ENCODE measurements around the gene UGT1A3. TPM values are rescaled to one million over a fixed set of nuclear protein-coding genes. Genes with fewer than 3 reads are reported as not detected.

Gene UGT1A3
- total RNA-seq, 1 experiment from 2014 or later: 5.9 TPM

DNA sequence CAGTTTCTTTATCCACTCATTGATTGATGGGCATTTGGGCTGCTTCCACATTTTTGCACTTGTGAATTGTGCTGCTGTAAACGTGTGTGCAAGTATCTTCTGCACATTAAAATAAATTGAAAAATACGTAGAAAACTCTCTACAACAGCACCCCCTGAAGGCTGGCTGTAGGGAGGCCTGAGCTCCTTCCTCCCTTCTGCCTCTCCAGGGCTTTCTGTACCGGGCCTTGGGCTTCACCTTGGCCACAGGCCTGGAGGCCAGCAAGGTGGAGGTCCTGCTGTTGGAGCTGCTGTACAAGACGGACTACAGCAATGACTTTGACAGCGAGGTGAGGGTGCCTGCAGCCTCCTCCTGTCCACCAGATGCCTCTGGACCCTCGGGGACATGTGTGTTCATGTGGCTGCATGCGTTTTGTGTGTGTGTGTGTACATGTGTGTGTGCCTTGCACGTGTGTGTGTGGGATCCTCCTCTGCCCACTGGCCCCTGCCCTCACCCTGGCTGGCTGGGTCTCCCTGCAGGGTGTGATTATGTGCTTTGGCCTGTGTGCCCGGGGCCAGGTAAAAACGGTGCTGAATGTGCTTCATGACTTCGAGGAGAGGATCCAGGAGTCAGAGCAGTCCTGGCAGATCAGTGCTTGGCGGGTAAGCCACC, 78.5 kb downstream of the UGT1A3 start:
- intact Hi-C loops (cut with micrococcal nuclease; ENCODE audit: unreplicated experiment): no loop called here
- no peak overlapping the region for H3K4me3 Mint-ChIP-seq (ENCODE audit: low read depth, unreplicated experiment)
- peak; percentile 13 for DNase-seq
- no peaks in the 10 kb centered on the region for H3K9me3 Mint-ChIP-seq (ENCODE audit: low read depth, unreplicated experiment)
- BruUV-seq (replicated peaks): no TSS peak
- H3K36me3 Mint-ChIP-seq (ENCODE audit: insufficient read depth, unreplicated experiment): no peaks in the 10 kb centered on the region
- H3K27me3 Mint-ChIP-seq (ENCODE audit: unreplicated experiment): peaks cover 24% of the 10 kb centered on the region
- H3K4me1 Mint-ChIP-seq (ENCODE audit: low read depth, unreplicated experiment): no peaks in the 10 kb centered on the region
- CTCF ChIA-PET: no interaction called here
- no peak overlapping the region for H3K27ac Mint-ChIP-seq (ENCODE audit: unreplicated experiment)
- TF ChIP-seq, protein P1, sequence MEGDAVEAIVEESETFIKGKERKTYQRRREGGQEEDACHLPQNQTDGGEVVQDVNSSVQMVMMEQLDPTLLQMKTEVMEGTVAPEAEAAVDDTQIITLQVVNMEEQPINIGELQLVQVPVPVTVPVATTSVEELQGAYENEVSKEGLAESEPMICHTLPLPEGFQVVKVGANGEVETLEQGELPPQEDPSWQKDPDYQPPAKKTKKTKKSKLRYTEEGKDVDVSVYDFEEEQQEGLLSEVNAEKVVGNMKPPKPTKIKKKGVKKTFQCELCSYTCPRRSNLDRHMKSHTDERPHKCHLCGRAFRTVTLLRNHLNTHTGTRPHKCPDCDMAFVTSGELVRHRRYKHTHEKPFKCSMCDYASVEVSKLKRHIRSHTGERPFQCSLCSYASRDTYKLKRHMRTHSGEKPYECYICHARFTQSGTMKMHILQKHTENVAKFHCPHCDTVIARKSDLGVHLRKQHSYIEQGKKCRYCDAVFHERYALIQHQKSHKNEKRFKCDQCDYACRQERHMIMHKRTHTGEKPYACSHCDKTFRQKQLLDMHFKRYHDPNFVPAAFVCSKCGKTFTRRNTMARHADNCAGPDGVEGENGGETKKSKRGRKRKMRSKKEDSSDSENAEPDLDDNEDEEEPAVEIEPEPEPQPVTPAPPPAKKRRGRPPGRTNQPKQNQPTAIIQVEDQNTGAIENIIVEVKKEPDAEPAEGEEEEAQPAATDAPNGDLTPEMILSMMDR (IDR thresholded peaks at IDR 0.05; ENCODE audit: unreplicated experiment): no peak

DNA sequence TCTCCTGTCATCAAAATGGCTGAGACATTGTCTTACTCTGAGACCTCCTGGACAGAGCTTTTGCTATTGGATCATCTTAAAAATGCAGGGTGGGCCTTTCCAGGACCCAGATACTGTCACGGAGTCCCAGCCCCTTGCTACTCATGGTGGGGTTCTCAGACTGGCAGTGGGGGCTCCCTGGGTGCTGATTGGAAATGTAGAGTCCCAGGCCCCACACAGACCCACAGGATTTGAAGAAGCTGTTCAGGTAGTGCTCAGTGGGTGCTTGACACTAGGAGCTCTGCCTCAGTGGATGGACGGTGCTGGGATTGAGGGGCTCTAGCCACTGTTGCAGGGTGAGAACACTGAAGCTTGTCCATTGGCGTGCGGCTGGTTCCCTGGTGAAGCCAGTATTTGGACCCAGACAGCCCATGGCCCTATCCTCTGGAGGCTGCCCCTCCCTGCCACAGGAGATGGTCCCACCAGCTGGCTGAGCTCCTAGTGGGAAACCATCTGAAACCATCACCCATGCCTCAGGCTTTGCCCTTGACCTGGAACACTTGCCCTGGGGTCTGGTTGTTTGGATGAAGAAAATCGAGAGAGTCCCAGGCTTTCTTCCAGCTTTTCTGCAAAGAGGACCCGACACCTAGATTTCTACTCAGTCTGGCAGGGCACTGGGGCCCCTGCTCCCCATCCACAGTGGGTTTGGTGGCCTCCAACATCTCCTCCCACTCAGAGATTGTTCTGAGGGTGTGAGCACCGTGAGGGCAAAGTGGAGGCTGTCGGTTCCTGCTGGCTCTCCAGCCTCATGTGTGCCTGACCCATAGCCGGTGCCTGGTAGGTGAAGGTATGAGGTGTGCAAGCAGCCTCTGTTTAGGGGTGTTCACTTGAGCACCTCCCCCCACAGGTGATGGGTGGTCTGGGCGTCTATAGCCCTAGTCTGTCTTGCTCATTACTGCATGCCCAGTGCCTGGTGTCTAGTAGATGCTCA, 79.4 kb downstream of the UGT1A3 start:
- TF ChIP-seq, protein P1 (IDR thresholded peaks at IDR 0.05; ENCODE audit: unreplicated experiment): no peak
- intact Hi-C loops (cut with micrococcal nuclease; ENCODE audit: unreplicated experiment): no loop called here
- Mint-ChIP-seq H3K27ac (ENCODE audit: unreplicated experiment) (no peak overlapping the region), H3K36me3 (ENCODE audit: insufficient read depth, unreplicated experiment) (no peaks in the 10 kb centered on the region), H3K27me3 (ENCODE audit: unreplicated experiment) (peaks cover 28% of the 10 kb centered on the region), H3K9me3 (ENCODE audit: low read depth, unreplicated experiment) (no peaks in the 10 kb centered on the region), H3K4me1 (ENCODE audit: low read depth, unreplicated experiment) (no peaks in the 10 kb centered on the region), H3K4me3 (ENCODE audit: low read depth, unreplicated experiment) (no peak overlapping the region)
- no TSS peak for BruUV-seq (replicated peaks)
- no peak for DNase-seq
- CTCF ChIA-PET: no interaction called here

DNA sequence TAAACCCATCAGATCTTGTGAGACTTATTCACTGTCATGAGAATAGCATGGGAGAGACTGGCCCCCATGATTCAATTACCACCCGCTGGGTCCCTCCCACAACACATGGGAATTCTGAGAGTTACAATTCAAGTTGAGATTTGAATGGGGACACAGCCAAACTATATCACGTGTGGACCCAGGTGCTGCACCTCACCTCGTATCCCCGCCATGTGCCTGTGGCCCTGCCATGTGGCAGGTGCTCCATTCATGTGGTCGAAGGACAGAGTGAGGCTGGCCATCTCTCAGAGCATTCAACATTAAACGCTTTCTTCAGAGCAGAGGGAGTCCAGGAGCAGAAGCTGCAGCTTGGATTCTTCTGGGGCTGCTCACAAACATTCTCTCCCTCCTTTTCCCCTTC, 81.5 kb downstream of the UGT1A3 start:
- Mint-ChIP-seq H3K4me3 (ENCODE audit: low read depth, unreplicated experiment) (no peak overlapping the region), H3K27me3 (ENCODE audit: unreplicated experiment) (peaks cover 28% of the 10 kb centered on the region), H3K4me1 (ENCODE audit: low read depth, unreplicated experiment) (no peaks in the 10 kb centered on the region), H3K9me3 (ENCODE audit: low read depth, unreplicated experiment) (no peaks in the 10 kb centered on the region), H3K27ac (ENCODE audit: unreplicated experiment) (no peak overlapping the region), H3K36me3 (ENCODE audit: insufficient read depth, unreplicated experiment) (no peaks in the 10 kb centered on the region)
- no peak for DNase-seq
- TF ChIP-seq, protein P1 (IDR thresholded peaks at IDR 0.05; ENCODE audit: unreplicated experiment): no peak
- no TSS peak for BruUV-seq (replicated peaks)
- intact Hi-C loops (cut with micrococcal nuclease; ENCODE audit: unreplicated experiment): no loop called here
- CTCF ChIA-PET: no interaction called here

DNA sequence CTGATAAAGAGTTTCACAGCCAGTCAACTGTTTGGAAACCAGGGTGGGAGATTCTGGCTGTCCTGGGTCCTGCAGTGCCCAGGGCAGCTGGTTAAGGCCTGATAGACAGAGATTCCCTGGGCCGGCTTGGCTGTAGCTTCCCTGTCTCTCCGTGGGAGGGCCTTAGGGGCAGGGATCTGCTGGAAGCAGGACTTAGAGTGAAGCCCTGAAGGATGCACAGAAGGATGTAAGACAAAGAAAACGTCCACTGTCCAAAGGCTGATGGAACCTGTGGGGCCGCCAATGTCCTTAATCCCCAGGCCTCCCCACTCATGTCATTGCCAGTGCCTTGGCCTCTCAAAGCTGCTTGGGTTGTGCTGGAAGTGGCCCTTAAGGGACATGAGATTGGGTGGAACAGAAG, 82.2 kb downstream of the UGT1A3 start:
- no peak for DNase-seq
- Mint-ChIP-seq H3K27ac (ENCODE audit: unreplicated experiment) (no peak overlapping the region), H3K4me3 (ENCODE audit: low read depth, unreplicated experiment) (no peak overlapping the region), H3K27me3 (ENCODE audit: unreplicated experiment) (peaks cover 28% of the 10 kb centered on the region), H3K36me3 (ENCODE audit: insufficient read depth, unreplicated experiment) (no peaks in the 10 kb centered on the region), H3K4me1 (ENCODE audit: low read depth, unreplicated experiment) (no peaks in the 10 kb centered on the region), H3K9me3 (ENCODE audit: low read depth, unreplicated experiment) (no peaks in the 10 kb centered on the region)
- intact Hi-C loops (cut with micrococcal nuclease; ENCODE audit: unreplicated experiment): no loop called here
- TF ChIP-seq, protein P1 (IDR thresholded peaks at IDR 0.05; ENCODE audit: unreplicated experiment): no peak
- BruUV-seq (replicated peaks): no TSS peak
- CTCF ChIA-PET: no interaction called here

Measured in Calu3 (cell line).